SHP77 treated with DMSO at 0.1 percent for 48 hours (cell line): ENCODE data around the gene FBLN7.
A peak's percentile ranks its signal among the peaks of the same experiment; 100 is the strongest.

Experiments
- DNase-seq: peaks from one replicate; lab custom pipeline; 2025; lab: John Stamatoyannopoulos, UW

FBLN7 gene

GRCh38 chr2:112157472-112157871, 19.3 kb downstream of the FBLN7 start:
- no peak for DNase-seq

- peak; percentile 66 for DNase-seq
Measured at GRCh38 chr2:112159454-112159921, 21.3 kb downstream of the FBLN7 start.

GRCh38 chr2:112160283-112161250, 22.4 kb downstream of the FBLN7 start:
- no peak for DNase-seq

GRCh38 chr2:112161431-112162145, 23.4 kb downstream of the FBLN7 start:
- peak; percentile 43 for DNase-seq

GRCh38 chr2:112162341-112162740, 24.2 kb downstream of the FBLN7 start:
- no peak for DNase-seq

GRCh38 chr2:112162956-112163355, 24.8 kb downstream of the FBLN7 start:
- no peak for DNase-seq

DNA sequence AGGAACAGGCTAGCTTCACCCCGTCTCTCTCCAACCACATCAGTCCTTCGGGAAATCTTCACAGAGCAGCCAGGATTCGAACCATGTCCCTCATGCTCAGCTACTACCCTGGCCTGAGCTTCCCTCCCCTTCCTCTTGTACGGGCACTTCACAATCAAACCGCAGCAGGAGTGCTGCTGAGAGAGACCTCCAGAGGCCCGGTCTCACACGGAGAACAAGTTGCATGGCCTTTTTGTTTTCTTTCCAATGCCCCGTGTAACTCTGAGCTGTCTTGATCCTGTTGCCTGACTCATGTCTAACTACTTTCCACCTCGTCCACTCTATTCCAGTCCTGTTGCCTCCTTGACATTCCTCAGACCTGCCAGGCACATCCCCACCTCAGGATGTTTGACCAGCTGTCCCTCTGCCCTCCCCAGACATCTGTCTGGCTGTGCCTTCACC, 25.4 kb downstream of the FBLN7 start:
- peak; percentile 13 for DNase-seq

- no peak for DNase-seq
Measured at GRCh38 chr2:112164876-112165275, 26.7 kb downstream of the FBLN7 start.

GRCh38 chr2:112165296-112165695, 27.1 kb downstream of the FBLN7 start:
- DNase-seq, result no peak

- DNase-seq, result no peak
Measured at GRCh38 chr2:112166806-112167499, 28.8 kb downstream of the FBLN7 start.

DNA sequence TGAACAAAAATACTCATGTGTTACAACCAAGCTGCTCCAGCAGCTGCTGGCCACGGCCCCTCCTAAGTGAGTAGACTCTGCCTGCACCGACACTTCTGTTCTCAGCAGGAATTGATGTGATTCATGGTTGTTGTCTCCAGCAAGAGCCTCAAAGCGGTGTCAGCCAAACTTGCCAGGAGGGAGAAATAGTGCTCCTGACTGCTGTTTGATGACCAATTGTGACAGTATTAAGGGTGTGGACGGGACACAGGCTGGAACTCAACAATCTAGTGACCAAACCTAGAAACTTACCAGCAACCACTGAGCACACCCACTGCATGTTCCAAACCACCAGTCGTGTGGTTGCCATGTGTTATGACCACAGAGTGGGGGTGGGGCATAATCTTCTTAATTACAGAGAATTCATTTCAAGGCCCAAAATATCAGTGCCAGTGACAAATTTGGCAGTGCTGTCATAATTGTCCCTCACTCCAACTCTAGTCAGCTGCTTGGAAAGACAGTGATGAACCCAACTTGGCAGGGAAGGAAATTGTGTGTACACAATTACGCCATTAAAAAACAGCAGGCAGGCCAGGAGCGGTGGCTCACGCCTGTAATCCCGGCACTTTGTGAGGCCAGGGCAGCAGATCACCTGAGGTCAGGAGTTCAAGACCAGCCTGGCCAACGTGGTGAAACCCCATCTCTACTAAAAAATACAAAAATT, 30.4 kb downstream of the FBLN7 start:
- no peak for DNase-seq

DNA sequence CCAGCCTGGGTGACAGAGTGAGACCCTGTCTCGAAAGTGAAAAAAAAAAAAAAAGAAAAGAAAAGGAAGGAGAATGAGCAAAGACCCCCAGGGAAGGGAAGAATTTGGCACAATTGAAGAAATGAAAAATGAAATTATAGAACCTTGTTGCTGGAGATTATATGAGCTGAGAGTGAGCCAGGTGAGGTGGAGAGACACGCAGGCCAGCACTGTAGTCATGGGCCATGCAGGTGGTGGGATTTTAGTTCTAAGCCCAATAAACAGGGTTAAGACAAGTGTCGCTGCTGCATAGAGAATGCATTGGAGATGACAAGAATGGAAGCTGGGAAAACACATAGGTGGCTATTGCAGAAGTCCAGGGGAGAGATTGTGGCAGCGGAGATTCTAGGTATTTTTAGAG, 32.3 kb downstream of the FBLN7 start:
- DNase-seq, result no peak

- DNase-seq, result no peak
Measured at GRCh38 chr2:112173646-112174319, 35.6 kb downstream of the FBLN7 start.

DNA sequence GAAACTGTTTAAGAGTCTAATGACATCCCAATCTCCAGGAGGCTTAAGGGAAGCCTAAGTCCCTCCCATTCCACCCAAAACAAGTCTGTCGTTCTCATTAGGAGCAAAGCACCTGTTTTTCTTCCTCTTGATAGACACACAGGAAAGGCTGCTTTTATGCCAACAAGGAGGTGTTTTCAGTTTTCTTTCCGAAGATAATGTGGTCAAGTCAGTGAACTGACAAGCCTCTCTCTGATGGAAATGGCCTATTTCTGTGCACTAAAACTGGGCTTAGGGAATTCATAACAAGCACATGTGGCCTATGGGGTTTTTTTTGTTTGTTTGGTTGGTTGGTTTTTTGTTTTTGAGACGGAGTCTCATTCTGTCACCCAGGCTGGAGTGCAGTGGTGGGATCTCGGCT, 36.2 kb downstream of the FBLN7 start:
- no peak for DNase-seq

DNA sequence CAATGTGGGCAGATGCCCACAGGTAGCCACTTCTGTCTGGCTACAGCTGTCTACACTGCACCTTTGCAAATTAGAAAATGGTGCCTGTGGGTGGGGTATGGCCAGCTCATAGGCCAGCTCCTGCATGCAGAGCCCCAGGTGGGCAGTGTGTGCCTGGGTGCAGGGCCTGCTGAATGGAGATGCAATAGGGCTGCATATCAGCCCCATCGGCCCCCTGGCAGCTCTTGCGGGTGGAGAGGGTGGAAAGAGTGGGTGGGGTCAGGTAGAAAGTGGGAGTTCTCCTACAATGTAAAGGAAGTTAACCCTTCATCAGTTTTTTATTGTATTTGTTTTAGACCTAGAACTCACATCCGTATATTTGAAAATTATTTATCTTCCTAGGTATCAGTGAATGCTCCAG, 37.1 kb downstream of the FBLN7 start:
- no peak for DNase-seq

DNA sequence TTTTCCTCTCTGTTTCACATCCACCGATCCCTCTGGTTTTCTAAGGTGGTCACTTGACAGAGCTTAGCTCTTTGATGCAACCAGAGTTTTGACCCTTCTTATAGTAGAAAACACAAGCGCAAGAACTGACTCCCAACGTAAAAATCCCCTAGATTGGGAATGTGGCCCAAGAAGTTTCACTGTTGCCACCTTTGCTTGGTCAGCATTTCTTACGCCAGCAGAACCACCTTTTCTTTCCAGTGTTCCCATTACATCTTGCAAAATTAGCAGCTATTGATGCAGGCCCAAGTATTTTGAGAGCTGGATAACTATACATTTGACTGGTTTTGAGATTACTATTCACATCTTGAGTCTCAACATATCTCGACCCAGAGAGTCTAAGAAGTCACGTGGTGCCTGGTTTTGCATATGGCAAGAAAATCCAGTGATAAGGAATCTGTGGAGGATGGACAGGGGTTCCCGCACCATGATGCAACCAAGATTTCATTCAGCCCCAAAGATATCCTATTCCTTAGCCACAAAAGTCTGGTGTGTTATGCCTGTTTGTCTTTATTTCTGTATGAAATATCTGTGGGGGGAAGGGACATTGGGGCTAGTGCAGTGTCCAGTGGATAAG, 37.9 kb downstream of the FBLN7 start:
- DNase-seq, result no peak

- peak; percentile 40 for DNase-seq
Measured at GRCh38 chr2:112181571-112182290, 43.5 kb downstream of the FBLN7 start.

- peak; percentile 89 for DNase-seq
Measured at GRCh38 chr2:112182581-112183034, 44.4 kb downstream of the FBLN7 start.

GRCh38 chr2:112183327-112184025, 45.3 kb downstream of the FBLN7 start:
- no peak for DNase-seq
